ENCODE data around the gene RNF123.

GRCh38 chr3:49714728-49715550 lies 25.6 kb downstream of the RNF123 start:
- TF ChIP-seq, protein P1, sequence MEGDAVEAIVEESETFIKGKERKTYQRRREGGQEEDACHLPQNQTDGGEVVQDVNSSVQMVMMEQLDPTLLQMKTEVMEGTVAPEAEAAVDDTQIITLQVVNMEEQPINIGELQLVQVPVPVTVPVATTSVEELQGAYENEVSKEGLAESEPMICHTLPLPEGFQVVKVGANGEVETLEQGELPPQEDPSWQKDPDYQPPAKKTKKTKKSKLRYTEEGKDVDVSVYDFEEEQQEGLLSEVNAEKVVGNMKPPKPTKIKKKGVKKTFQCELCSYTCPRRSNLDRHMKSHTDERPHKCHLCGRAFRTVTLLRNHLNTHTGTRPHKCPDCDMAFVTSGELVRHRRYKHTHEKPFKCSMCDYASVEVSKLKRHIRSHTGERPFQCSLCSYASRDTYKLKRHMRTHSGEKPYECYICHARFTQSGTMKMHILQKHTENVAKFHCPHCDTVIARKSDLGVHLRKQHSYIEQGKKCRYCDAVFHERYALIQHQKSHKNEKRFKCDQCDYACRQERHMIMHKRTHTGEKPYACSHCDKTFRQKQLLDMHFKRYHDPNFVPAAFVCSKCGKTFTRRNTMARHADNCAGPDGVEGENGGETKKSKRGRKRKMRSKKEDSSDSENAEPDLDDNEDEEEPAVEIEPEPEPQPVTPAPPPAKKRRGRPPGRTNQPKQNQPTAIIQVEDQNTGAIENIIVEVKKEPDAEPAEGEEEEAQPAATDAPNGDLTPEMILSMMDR (IDR thresholded peaks at IDR 0.05), result no peak
- no peak for TF ChIP-seq EZH2 (IDR thresholded peaks at IDR 0.05; ENCODE audit: borderline replicate concordance, insufficient read depth, low read depth, low read length, poor library complexity, severe bottlenecking)
